ENCODE measurements around the gene ACAP1.

Gene ACAP1

GRCh38 chr17:7312432-7313087 lies 23.8 kb upstream of the ACAP1 start:
- peak; percentile 53 for DNase-seq

DNA sequence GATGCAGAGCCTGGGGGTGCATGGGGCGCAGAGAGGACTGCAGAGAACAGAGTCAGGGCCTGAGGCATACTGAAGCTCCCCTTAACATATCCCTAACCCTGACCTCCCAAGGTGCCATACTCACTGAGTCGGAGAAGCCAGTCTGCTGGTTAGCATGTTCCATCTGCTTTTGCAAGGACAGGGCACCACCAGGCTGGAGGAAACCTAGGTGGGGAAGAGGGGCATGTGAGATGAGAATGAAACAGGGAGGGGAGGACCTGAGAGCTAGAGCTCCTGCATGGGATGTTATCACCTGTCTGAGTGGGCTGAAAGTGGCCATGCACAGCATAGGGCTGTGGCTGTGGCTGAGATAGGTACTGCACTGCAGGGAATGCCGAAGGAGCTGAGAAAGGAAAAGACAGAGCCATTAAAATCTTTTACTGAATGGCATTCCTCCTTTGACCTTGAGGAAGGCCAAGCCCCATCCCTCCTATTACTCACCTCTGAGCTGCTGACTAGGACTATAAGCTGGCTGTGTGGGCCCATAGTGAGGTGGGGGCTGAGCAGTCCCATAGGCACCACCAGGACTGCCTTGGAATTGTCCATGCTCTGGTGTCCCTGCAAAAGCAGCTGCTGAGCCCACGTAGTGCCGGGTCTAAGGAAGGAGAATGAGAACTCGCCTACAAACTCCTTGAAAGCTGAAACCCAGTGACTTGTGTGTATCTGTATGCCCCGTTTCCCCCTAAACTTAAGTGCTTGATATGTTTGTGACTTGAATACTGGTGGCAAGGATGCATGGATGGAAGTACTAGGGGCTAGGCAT lies 23.0 kb upstream of the ACAP1 start:
- peak; percentile 70 for DNase-seq

DNA sequence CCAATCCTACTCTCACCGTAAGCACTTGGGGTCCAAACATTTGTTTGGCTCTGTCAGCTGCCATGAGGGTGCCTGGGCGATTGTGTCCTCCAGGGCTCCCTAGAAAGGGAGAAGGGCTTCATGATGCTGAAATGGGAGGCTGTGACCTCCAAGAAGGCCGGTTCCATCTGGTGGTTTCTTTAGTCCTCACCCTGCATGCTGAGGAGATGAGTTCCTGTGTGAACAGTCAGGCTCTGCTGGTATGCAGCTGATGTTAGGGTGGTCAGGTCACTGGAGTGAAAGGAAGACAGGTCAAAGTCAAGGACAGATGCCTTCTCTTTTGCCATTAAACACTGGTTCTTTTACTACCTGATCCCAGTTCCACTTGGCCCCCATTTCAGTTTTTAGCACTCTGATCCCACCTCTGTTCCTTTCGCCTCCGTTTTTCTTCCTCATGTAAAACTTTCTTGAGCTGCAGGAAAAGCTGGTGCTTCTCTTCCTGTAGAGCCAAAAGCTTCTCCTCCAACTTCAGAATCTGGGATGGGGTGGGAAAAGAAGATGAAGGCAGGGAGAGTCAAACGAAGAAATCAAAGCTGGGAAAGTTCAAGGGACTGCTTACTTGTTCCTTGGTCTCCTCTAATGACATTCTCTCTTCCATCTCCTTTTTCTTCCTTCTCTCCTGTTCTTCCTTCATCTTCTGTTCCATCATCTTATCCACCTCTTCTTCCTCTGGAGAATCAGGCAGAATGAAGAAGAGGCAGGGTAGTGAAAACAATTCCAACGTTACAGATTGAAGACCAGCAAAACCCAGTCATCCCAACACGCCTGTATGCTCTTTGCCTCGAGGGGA lies 22.2 kb upstream of the ACAP1 start:
- peak; percentile 65 for DNase-seq

DNA sequence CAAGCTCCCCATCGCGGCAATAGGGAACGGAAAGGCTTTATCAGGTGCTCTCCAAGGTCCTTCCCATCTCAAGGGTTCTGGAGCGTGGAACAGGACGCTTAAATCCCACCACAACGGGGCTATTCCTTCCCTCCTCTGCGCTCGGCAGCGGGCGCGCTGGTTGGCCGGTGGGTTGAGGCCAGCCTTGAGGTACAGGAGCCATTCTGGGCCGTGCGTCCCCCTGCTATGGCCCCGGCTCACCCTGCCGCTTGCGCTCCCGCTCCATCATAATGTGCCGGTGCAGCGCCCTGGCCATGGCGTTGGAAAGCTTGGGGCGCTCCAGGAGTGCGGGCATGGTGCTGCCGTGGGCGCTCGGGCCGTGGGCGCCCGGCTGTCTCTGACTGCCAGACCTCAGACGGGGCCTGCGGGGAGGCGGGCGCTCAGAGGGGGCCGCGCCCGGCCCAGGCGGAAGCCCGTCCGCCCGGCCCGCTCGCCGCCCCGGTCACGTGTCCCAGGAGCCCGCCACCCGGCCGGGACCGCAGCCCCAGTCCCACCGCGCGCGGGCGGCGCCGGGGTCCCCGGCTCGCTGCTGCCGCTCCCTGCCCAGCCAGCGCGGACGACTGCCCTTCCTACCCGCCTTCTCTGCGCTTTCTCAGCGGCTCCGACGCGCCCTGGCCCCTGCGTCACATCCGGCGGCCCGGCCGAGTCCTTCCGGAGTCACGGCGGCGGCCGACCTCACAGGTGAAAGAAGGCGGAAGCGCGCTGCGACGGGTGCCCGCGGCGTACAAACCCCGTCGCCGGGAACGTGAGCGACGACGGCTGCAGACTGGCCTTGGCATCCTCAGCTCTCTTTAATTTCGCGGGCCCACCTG lies 21.4 kb upstream of the ACAP1 start, which contains the start of gene GPS2:
Gene GPS2, minus strand, starts transcription at position 642 of the 851 bp plus-strand sequence. Its CDS starts 308 bp downstream, at position 334.
- peak; percentile 93 for DNase-seq

DNA sequence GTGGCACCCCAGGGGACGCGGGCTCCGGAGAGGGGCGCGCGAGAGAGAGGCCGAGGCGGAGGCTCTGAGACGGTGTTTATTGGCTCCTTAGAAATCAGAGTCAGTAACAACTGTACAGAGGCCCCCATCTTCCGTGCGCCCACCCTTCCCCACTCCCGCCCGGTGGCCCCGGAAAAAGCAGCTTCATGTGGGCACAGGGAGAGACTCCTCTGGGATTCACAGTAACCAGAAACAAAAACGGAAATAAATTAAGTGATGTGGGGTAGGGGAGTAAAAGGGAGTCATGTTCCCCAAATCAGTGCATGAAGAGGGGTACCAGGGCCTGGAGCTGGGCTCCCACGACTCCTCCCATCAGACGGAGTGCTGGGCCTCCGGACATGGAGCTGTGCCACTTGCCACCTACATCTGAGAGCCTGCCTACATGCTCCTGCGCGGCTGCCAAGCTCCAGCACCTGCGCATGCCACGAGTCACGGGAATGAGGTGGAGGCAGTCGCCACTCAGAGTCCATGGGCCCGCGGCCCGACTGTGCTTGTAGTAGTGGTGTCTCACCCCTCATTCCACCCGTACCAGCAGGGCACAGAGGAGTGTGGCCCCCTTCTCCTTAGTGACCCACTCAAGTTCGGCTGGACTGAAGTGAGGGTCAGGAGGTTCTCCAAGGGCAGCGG lies 20.6 kb upstream of the ACAP1 start:
- DNase-seq: peak; percentile 39

DNA sequence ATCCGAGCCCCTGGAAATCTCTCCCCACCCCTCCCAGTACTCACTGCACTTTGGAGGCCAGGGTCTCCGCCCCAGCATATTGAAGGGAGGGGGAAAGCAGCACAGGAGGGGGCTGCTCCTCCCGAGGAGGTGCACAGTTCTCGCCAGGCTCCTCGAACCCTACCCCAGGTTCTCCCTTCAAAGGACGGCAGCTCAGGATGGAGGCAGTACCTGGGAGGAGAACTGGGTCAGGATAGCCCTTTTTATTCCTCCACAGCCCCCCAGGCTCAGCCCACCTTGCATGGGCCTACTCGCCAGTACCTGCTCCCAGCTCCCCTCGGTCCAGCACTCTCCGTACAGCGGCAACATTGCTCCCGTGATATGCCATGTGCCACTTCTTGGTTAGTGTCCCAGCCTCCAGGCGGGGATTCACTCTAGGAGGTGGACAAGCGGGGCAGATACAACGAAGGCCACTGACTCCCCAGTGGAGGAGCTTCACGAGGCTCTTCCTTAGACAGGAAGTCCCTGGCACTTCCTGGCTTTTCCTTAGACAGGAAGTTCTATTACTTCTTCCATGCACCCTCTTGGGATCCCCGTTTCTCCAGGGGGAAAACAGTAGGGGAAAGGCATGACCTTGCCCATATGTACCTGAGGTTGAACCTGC lies 19.0 kb upstream of the ACAP1 start:
- DNase-seq: no peak

DNA sequence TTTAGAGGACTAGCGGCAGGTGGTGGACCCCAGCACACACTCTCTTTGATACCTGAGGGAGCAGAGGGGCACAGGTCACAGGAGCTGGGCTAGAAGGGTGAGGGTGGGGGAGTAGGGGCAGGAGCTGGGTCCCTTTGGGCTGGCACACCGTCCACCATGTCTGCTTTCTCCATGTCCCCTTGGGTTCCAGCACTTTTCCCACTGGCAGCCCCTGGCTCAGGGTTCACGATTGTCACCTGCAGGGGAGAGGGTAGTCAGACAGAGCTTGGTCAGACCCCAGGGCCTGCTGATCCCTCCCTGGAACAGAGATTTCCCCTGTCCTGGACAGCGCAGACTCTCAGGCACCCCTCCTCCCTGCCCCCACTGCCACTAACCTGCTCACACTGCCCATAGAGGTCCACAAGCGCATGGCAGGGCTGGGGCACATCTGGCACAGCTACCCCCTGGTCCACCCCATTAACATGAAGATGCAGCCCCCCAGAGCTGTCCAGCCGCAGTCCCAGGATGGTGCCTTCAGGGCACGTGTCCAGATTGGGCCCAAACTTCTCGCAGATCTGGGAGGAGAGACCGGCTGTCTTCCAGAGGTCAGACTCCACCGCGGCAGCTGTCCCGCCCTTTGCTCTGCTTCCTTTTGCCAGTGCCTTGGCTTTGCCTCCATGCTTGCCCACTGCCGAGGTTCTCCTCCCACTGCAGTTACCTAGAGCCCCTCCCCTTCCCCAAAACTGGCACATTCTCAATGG lies 18.0 kb upstream of the ACAP1 start:
- no peak for DNase-seq

DNA sequence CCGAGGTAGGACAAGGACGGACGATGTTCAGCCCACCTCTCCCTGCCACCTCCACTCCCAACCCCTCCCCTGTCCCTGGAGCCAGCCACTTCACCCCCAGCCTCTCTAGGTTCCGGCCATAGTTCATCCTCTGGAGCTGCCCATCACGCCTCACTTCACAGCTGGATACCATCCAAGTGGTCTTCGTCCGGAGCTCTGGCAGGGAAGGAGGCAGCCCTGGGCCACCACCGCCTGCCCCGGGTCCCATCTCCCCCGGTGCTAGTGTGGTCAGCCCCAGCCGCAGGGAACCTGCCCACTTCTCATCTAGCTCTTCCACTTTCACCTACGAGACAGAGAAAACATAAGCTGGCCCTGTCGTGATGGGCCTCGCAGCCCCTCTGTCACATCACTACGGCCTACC lies 14.9 kb upstream of the ACAP1 start:
- DNase-seq: no peak

DNA sequence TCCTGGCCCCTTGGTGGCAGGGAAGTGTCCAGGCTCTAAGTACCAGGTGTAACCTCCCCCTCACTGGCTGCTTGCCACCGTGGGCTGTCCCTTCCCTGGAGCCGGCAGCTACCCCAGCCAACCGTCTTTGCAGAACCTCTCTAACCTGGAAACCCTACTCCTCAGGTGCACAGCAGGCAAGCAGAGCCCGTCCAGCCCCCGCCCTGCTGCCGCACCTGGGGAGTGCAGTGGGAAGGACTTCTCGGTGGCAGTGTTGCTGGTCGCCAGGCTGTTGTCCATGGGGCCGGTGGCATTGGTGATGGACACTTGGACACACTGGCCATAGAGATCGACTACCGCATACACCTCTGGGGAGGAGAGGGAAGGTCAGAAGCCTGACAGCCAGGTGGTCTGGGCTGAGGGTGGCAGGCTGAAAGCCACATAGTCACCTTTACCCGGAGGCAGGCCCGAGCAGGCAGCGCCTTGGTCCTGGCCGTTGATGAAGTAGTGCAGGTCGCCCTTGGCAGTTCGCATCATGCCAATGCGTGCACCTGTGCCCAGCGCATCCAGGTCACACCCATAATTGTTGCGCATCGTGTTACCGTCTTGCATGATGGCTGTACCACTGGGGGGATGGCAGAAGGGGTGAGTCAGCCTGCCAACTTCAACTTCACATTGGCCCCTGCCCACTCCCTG lies 13.7 kb upstream of the ACAP1 start:
- DNase-seq: no peak

- DNase-seq: peak; percentile 64
These were observed 12.4 kb upstream of the ACAP1 start for GRCh38 chr17:7323731-7324437.

GRCh38 chr17:7324438-7324779 lies 11.9 kb upstream of the ACAP1 start:
- no peak for DNase-seq

- DNase-seq: no peak
These were observed 11.2 kb upstream of the ACAP1 start for GRCh38 chr17:7325031-7325528.

GRCh38 chr17:7326186-7326585 lies 10.1 kb upstream of the ACAP1 start:
- no peak for DNase-seq

- no peak for DNase-seq
These were observed 9.3 kb upstream of the ACAP1 start for GRCh38 chr17:7327056-7327455.

GRCh38 chr17:7327501-7327900 lies 8.8 kb upstream of the ACAP1 start:
- DNase-seq: no peak

DNA sequence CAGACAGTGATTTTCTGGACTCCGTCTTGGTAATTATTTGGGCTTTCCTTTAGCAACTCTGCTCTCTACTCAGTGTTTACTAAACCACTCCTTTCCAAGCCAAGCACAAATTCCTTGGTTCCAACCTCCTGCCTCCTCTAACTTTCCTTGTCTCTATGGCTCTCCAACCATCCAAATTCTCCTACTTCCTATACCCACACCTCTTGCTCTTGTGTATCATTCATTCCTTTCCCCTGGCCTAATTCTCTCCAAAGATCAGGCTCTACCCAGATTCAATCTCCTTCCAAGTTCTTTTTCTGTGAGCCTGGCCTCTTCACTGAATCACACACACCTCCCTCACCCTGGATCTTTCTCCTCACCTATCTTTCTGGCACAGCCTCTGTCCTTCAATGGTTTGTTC lies 8.3 kb upstream of the ACAP1 start:
- DNase-seq: no peak

DNA sequence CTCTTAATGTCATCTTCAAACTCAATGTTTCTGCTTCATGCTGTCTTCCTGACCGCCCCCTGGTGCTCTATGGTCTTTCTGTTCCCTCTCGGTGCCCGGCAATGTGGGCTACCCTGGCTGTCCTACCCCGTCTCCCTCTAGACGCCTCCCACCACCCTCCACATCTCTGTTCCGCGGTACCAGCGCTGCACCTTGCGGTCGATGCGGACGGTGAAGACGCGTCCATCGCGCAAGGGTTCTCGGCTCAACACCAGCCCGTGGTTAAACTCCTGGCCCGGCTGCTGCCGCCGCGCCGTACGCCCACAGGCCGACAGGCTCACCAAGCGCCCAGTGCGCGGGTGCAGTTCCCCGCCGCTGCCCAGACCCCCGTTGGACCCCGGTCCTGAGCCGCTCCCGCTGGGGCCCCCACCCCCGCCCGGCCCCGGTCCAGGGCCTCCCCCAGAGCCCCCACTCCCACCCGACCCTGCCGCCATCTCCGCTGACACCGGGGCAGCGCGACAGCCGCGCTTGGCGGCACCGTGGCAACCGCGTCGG lies 7.4 kb upstream of the ACAP1 start, which contains the start of gene NEURL4:
Gene NEURL4, minus strand, starts transcription at position 496 of the 534 bp plus-strand sequence. Its CDS starts 23 bp downstream, at position 473.
- no peak for DNase-seq

DNA sequence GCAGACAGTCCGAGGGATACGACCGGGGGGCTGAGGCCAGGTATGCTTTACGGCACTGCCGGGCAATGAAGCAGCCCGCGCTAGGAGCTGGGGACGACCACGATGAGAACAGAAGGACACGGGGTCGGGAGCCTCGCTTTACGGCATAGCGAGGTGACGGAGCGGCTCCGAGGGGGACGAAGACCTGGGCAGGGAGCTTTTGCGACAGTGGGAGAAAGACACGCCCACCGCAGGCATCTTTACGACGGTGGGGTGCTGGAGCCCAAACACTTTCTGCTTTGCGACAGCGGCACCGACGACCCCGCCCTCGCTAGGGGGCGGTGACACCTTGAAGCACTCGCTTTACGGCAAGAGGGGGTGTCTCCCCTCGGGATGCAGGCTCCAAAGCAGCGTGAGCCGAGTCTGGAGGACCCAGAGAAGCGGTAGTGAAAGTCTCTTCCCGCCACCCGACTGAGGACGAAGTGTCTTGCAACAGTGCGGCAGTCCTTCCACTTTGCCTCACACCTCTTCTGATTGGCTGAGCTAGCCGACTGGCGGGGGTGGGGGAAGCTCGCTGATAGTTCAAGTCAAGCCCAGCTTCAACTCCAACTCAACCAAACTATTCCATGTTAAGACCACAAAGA lies 6.8 kb upstream of the ACAP1 start:
- DNase-seq: peak; percentile 100

Measured in NCI-H82 (cell line).